Astrocyte of the cerebellum (primary cell): ENCODE data around the gene BMP6.

Source experiments
- DNase-seq: peaks from one replicate; pipeline ENCODE4 v3.0.0-alpha.2; 2011; ENCODE audit warnings: low read depth
- H3K4me3 ChIP-seq: 2 replicates; pipeline ENCODE4 v1.5.1; 2011; ENCODE audit warnings: mild to moderate bottlenecking, low read depth, low read length, moderate library complexity
- CTCF ChIP-seq: IDR thresholded peaks from 2 replicates; pipeline ENCODE4 v1.5.1; 2012; ENCODE audit warnings: low read length, low read depth, moderate library complexity, mild to moderate bottlenecking; ENCODE audit errors: missing control alignments
- in situ Hi-C: cut with HindIII; loops from 2 replicates; pipeline ENCODE4 v1.10.0; 2017; ENCODE audit warnings: low sequenced_read_pairs

The BMP6 gene

GRCh38 chr6:7685276-7685675, 40.6 kb upstream of the BMP6 start:
- in situ Hi-C loops: no loop called here
- DNase-seq: no peak
- TF ChIP-seq CTCF: no peak
- H3K4me3 ChIP-seq: no peak overlapping the region

DNA sequence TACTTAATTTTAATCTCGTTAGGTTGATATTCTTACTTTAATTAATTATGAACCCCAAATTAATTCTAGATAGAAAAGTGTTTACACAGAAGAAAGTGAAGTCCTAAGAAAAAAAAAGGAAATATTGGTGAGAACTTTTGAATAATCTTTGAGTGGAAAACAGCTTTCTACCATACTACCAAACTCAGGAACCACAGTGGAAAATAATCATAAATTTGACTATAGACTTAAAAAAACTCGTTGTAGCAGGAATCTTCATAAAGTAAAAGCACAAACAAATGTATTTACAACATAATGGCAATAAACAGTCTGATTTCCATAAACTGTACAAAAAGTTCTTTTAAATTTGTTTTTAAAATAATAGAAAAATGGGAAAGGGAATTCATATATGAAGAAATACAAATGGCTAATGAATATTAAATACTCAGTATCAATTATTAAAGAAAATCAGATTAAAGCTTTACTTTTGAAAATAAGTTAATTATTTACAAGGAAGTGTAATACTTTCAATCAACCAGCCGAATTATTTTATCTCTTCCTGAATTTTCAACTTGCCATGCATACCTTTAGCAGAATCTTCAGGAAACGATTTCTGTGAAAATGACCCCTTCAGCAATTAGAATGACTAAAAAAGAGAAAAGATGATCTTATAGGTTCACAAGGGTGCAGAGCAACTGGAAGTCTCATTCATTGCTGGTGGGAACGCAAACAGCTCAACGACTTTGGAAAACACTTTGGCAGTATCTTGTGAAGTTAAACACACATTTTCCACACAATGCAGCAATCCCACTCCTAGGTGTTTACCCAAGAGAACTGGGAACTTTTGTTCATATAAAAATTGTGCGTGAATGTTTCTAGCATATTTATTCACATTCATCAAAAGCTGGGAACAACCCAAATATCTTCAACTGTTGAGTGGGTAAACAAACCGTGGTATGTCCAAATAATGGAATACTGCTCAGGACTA, 38.5 kb upstream of the BMP6 start:
- DNase-seq: no peak
- TF ChIP-seq CTCF: no peak
- H3K4me3 ChIP-seq: no peak overlapping the region
- in situ Hi-C loops: no loop called here

DNA sequence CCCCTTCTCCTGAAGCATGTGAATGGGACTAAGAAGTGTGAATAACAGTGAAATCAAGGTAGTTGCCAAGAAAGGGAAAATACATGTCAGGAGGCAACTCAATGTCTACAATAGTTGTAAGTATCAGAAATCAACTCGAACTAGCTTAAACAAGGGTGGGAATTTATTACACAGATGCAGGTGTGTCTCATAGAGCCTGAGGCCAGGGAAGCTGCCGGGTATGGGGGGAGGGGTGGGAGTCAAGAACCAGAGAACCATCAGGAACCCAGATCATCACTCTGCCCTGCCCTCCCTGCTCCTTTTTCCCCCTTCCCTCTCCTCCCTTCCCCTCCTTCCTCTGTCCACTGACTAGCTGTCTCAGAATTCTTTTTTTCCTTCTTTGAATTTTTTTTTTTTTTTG, 34.9 kb upstream of the BMP6 start:
- no peak for TF ChIP-seq CTCF
- in situ Hi-C loops: no loop called here
- no peak for DNase-seq
- no peak overlapping the region for H3K4me3 ChIP-seq

DNA sequence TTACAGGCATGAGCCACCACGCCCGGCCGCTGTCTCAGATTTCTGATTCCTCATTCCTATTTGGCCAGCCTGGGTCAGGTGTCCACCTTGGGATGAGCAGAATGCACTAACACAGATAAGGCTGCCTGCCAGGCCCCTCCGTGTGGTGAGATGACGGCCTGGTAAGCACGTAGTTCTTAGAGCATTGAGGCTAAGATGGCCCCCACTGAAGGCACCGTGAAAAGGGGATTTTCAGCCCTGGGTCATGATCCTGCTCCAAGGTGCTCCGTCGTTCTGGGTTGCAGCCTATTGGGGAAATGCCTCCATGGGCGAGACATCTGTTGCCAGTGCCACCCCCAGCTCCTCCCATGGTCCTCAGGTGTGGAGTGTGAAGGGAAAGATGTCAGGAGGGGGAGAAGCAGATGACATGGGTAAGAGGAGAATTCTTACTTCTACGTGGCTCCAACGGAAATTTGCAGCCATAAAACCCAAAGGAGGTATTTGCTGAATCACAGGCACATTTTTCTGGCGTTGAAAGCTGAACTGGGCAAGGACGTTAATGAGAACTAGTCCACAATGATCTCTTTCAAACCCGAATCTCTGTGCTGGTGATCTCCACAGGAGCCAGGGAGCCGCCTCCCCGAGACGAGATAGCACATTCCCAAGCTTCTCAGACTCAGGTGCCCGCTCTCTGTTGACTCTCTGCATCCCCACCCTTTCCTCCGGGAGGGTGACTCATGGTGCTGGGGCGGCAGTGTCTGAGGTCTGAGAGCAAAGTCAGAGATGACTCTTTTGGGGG, 34.0 kb upstream of the BMP6 start:
- no peak overlapping the region for H3K4me3 ChIP-seq
- TF ChIP-seq CTCF: no peak
- in situ Hi-C loops: no loop called here
- no peak for DNase-seq

DNA sequence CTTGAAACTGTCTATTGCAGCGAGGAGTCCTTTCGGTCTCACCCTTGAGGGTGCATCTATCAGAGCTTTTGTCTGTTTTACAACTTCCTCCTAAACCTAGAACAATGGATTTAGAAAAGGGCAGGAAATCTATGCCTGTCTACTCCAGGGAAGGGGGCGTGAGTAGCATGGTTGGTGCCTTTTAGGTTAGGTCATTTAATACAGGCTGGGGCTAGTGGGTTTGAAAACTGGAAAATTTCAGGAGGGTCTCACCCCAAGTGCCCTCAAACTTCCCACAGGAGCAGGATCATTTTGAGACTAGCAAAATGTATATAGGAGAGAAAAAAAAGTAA, 33.5 kb upstream of the BMP6 start:
- in situ Hi-C loops: no loop called here
- no peak for TF ChIP-seq CTCF

DNA sequence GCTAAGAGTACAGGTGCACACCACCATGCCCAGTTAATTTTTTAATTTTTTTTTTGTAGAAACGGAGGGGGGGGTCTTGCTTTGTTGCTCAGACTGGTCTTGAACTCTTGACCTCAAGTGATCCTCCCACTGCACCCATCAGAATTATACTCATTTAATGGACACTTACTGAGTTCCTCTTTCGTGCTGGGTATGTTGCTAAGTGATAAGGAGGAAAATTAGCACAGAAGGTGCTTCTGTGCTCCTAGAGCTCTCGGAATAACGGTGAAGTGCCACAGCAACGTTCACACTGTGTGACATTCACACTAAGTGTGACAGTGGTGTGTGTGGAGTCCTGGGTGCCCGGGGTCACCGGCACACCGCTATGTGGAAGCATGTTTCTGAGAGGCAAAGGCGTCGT, 32.1 kb upstream of the BMP6 start:
- DNase-seq: no peak
- H3K4me3 ChIP-seq: no peak overlapping the region
- TF ChIP-seq CTCF: no peak
- in situ Hi-C loops: no loop called here

More for the DNA sequence above, 33.5 kb upstream of the BMP6 start:
- no peak for DNase-seq
- H3K4me3 ChIP-seq: no peak overlapping the region
